Suppressor macrophage treated with lipopolysaccharide for 1 hour (primary cell): ENCODE results near the gene LARGE1.

ENCODE experiments used
- DNase-seq, 3 donors: peaks; one replicate each; pipeline ENCODE4 v3.0.0-alpha.2; 2020 to 2022

LARGE1 gene

GRCh38 chr22:33715237-33715985 lies 204.9 kb downstream of the LARGE1 start:
- no peak for DNase-seq

- no peak for DNase-seq
These were observed 209.9 kb downstream of the LARGE1 start for GRCh38 chr22:33710326-33710725.

GRCh38 chr22:33707581-33707980 lies 212.7 kb downstream of the LARGE1 start:
- no peak for DNase-seq

- DNase-seq, result no peak
These were observed 214.2 kb downstream of the LARGE1 start for GRCh38 chr22:33706100-33706499.

DNA sequence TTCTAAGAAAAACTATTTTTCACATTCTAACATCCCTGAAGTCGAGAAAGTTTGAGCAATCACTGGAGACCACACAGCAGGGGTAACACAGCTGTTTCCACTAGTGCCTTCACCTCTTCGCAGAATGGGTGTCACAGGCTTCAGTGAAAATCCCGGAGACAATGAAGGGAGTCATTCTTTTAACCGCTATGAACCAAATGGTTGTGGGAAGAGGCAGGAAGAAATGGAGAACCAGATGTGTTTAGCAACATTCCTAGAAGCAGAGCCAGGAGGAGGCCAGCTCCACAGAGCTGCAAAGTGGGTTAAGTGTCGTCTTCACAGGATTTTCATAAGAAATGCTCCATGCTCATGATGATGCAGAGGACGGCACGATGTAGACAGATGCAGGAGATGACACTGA lies 221.1 kb downstream of the LARGE1 start:
- no peak for DNase-seq

- DNase-seq, result no peak
These were observed 222.6 kb downstream of the LARGE1 start for GRCh38 chr22:33697640-33698039.

- DNase-seq, result no peak
These were observed 229.1 kb downstream of the LARGE1 start for GRCh38 chr22:33691057-33691630.

- DNase-seq, result no peak
These were observed 231.4 kb downstream of the LARGE1 start for GRCh38 chr22:33688903-33689302.

- DNase-seq, result no peak
These were observed 232.8 kb downstream of the LARGE1 start for GRCh38 chr22:33687464-33687863.

DNA sequence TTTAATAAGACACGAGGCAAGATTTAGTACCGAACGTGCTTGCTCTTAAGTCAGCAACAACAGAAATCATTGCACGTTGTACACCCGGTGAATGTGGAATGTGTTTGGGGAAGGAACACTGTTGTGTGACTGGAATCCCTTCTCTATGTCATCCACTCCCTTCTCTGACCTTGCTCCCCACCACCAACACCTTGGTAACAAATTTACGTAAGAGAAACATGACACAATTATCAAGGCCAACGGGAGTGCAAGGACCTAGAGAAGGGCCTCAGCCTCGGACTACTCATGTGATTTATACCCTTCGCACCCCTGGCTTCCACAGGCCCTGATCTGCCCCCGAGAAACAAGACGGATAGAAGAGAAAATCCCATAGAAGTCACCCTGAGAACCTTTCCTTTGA lies 236.2 kb downstream of the LARGE1 start:
- DNase-seq, result no peak

GRCh38 chr22:33682927-33683326 lies 237.3 kb downstream of the LARGE1 start:
- no peak for DNase-seq

- no peak for DNase-seq
These were observed 239.6 kb downstream of the LARGE1 start for GRCh38 chr22:33680632-33681031.

DNA sequence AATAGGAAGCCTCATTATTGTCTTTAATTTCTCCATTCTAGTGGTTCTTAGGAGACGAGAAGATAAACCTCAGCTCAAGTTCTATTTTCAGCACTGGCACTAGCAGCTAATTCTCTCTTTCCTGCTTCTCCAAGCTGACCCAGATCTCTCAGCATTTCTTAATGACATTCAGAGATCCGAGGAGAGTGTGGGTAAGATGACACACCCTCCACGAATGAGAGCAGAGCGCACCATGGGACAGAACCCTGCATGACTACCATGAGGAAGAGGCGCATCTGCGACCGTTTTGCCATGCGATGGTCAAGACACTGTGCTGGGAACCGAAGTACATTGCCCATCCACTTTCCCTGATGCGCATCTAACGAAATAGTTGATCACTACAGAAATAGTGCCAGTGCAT lies 241.8 kb downstream of the LARGE1 start:
- no peak for DNase-seq

GRCh38 chr22:33677536-33677935 lies 242.7 kb downstream of the LARGE1 start:
- DNase-seq, result no peak

- no peak for DNase-seq
These were observed 245.9 kb downstream of the LARGE1 start for GRCh38 chr22:33674357-33674756.

DNA sequence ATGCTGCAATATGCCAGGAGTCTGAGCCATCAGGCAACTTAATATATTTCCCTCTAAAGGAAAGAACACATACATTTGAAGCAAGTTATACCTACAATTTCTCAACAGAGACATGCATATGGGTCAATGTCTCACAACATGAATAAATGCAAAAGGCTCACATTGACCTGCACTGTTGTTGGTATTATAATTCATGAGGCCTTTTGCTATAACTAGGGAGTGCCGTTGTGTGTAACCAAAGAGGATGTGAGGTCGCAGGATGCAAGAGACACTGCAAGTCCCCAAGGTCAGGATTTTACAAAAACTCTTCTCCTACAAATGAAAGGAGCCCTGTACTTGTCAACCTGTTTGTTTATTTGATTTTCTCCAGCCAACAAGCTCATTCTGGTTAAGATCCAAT lies 250.5 kb downstream of the LARGE1 start:
- DNase-seq, result no peak

- no peak for DNase-seq
These were observed 253.2 kb downstream of the LARGE1 start for GRCh38 chr22:33666961-33667619.

- DNase-seq, result no peak
These were observed 253.9 kb downstream of the LARGE1 start for GRCh38 chr22:33666279-33666960.

- no peak for DNase-seq
These were observed 260.8 kb downstream of the LARGE1 start for GRCh38 chr22:33659448-33659847.

GRCh38 chr22:33658775-33659174 lies 261.5 kb downstream of the LARGE1 start:
- DNase-seq, result no peak

DNA sequence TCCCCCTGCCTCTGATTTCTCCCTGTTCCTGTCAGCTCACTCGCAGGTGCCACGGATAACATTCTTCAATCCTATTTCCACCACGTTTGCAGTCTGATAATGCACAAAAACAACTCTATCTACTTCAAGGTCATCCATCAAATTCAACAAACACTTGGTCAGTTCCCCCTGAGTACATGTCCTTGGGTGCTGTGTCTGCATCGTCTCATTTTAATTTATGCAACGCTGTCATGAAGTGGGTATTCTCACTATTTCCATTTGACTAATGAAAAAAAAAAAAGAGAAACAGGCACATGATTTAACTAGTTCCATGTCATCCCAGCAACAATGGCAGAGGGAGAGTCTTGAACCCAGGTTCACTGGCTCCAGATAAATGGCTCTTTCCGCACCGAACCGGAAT lies 262.6 kb downstream of the LARGE1 start:
- DNase-seq, result no peak

DNA sequence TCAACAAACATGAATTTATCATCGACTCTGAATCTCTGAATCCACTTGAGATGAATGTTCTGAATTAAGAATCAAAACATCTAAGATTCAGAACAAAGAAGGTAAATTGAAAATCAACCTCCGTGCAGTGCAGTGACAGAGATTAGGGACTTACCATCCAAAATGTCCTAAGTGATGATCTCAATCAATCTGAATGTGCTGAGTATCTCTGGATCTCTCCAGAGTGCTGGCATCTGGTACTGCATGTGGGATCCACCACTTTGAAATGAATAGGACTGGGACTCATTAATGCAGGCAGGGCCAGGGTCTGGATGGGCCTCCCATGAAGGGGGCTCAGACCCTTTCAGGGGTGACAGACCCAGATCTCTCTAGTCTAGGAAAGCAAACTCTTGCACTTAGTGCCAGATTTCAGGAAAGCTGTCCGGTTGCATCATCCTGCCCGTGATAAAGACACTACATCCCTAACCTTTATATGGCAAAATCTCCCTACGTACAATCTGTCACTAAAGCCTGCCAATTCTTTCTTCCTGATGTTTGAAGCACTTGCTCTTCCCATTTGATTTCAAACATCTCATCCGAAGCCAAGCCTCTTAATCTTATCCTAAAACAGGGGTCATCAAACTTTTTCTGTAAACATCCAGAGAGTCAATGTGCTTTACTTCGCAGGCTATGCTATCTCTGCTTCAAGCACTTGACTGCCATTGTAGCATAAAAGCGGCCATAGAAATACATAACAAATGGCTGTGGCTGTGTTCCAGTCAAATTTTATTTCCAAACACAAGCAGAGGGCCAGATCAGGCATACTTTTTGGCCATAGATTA lies 263.3 kb downstream of the LARGE1 start:
- DNase-seq, result no peak
